ENCODE results near the gene SVOP. TPM values are rescaled to one million over a fixed set of nuclear protein-coding genes. Genes with fewer than 3 reads are reported as not detected.

The SVOP gene
- total RNA-seq, 2 experiments from 2014 or later, result not detected

GRCh38 chr12:108921946-108922345, 98.9 kb downstream of the SVOP start:
- peaks cover 6% of the 10 kb centered on the region for H3K4me1 ChIP-seq (ENCODE audit: insufficient read depth, low read length, poor library complexity, severe bottlenecking)
- intact Hi-C loops (cut with micrococcal nuclease; ENCODE audit: unreplicated experiment), result no loop called here

GRCh38 chr12:108918960-108919642, 101.8 kb downstream of the SVOP start:
- Histone ChIP-seq H4K20me1 (ENCODE audit: insufficient read depth, low read length) (no peaks in the 10 kb centered on the region), H3K4me2 (ENCODE audit: low read length) (no peak overlapping the region), H3K4me3 (ENCODE audit: low read depth, low read length, poor library complexity, severe bottlenecking) (no peak overlapping the region), H2AFZ (ENCODE audit: low read length) (no peak overlapping the region), H3K27ac (ENCODE audit: low read depth, low read length, poor library complexity, severe bottlenecking) (no peak overlapping the region), H3K4me1 (ENCODE audit: insufficient read depth, low read length, poor library complexity, severe bottlenecking) (no peaks in the 10 kb centered on the region), H3K9me2 (ENCODE audit: insufficient read depth, low read length) (no peaks in the 10 kb centered on the region), H3K36me3 (ENCODE audit: insufficient read depth, low read length) (no peaks in the 10 kb centered on the region), H3K79me2 (ENCODE audit: insufficient read depth, low read depth, low read length) (no peaks in the 10 kb centered on the region), H3K9me3 (ENCODE audit: low read length) (no peaks in the 10 kb centered on the region)
- no TSS peak for BruUV-seq (replicated peaks)
- intact Hi-C loops (cut with micrococcal nuclease; ENCODE audit: unreplicated experiment), result no loop called here
- TF ChIP-seq EZH2phosphoT487 (IDR thresholded peaks at IDR 0.05; ENCODE audit: borderline replicate concordance, low read depth, low read length) (no peak), CTCF (conservative IDR thresholded peaks at IDR 0.05; ENCODE audit: low read length) (no peak)
- CTCF ChIA-PET (ENCODE audit: unreplicated experiment), result no interaction called here
- POLR2A ChIA-PET, result interaction anchor here (1.1 kb wide), 1 partner anchor 26 kb away, joined by 3 read pairs; no protein-coding TSS in a partner anchor
- DNase-seq (ENCODE audit: low spot score), result no peak

More at GRCh38 chr12:108921946-108922345, 98.9 kb downstream of the SVOP start:
- H3K4me2 ChIP-seq (ENCODE audit: low read length), result no peak overlapping the region
- no TSS peak for BruUV-seq (replicated peaks)
- H3K4me3 ChIP-seq (ENCODE audit: low read depth, low read length, poor library complexity, severe bottlenecking), result no peak overlapping the region
- POLR2A ChIA-PET, result interaction anchor here (0.6 kb wide), 1 partner anchor 8 kb away, joined by 3 read pairs; no protein-coding TSS in a partner anchor
- no peak for DNase-seq (ENCODE audit: low spot score)
- H3K79me2 ChIP-seq (ENCODE audit: insufficient read depth, low read depth, low read length), result no peaks in the 10 kb centered on the region
- H4K20me1 ChIP-seq (ENCODE audit: insufficient read depth, low read length), result no peaks in the 10 kb centered on the region
- no peak overlapping the region for H3K27ac ChIP-seq (ENCODE audit: low read depth, low read length, poor library complexity, severe bottlenecking)
- CTCF ChIA-PET (ENCODE audit: unreplicated experiment), result no interaction called here
- H3K9me2 ChIP-seq (ENCODE audit: insufficient read depth, low read length), result no peaks in the 10 kb centered on the region
- TF ChIP-seq CTCF (conservative IDR thresholded peaks at IDR 0.05; ENCODE audit: low read length), result no peak
- no peak for TF ChIP-seq EZH2phosphoT487 (IDR thresholded peaks at IDR 0.05; ENCODE audit: borderline replicate concordance, low read depth, low read length)
- H3K36me3 ChIP-seq (ENCODE audit: insufficient read depth, low read length), result no peaks in the 10 kb centered on the region
- H2AFZ ChIP-seq (ENCODE audit: low read length), result no peak overlapping the region
- no peaks in the 10 kb centered on the region for H3K9me3 ChIP-seq (ENCODE audit: low read length)

- H3K79me2 ChIP-seq (ENCODE audit: insufficient read depth, low read depth, low read length), result no peaks in the 10 kb centered on the region
- BruUV-seq (replicated peaks), result no TSS peak
- intact Hi-C loops (cut with micrococcal nuclease; ENCODE audit: unreplicated experiment), result no loop called here
- H3K4me3 ChIP-seq (ENCODE audit: low read depth, low read length, poor library complexity, severe bottlenecking), result no peak overlapping the region
- no peaks in the 10 kb centered on the region for H3K4me1 ChIP-seq (ENCODE audit: insufficient read depth, low read length, poor library complexity, severe bottlenecking)
- ChIA-PET CTCF (ENCODE audit: unreplicated experiment) (no interaction called here), POLR2A (interaction anchor here (0.6 kb wide), 1 partner anchor 12 kb away, joined by 3 read pairs; no protein-coding TSS in a partner anchor)
- H3K27ac ChIP-seq (ENCODE audit: low read depth, low read length, poor library complexity, severe bottlenecking), result no peak overlapping the region
- no peak overlapping the region for H3K4me2 ChIP-seq (ENCODE audit: low read length)
- H3K9me2 ChIP-seq (ENCODE audit: insufficient read depth, low read length), result no peaks in the 10 kb centered on the region
- no peak overlapping the region for H2AFZ ChIP-seq (ENCODE audit: low read length)
- H4K20me1 ChIP-seq (ENCODE audit: insufficient read depth, low read length), result no peaks in the 10 kb centered on the region
- H3K9me3 ChIP-seq (ENCODE audit: low read length), result no peaks in the 10 kb centered on the region
- no peak for TF ChIP-seq EZH2phosphoT487 (IDR thresholded peaks at IDR 0.05; ENCODE audit: borderline replicate concordance, low read depth, low read length)
- TF ChIP-seq CTCF (conservative IDR thresholded peaks at IDR 0.05; ENCODE audit: low read length), result no peak
- no peaks in the 10 kb centered on the region for H3K36me3 ChIP-seq (ENCODE audit: insufficient read depth, low read length)
- DNase-seq (ENCODE audit: low spot score), result no peak
Measured at GRCh38 chr12:108918206-108918605, 102.7 kb downstream of the SVOP start.

All from OCI-LY7 (cell line).